Measurements from ENCODE around the gene HSBP1. TPM values are rescaled to one million over a fixed set of nuclear protein-coding genes. Genes with fewer than 3 reads are reported as not detected.

The HSBP1 gene
- total and polyA plus RNA-seq, 7 donors: 7.5 to 40.6 (median 16.9) TPM

- peak overlapping the region in 3 of 4 donors; percentile 72 to 97 (median 94) for H3K4me3 ChIP-seq
- H3K27ac ChIP-seq: peak overlapping the region in 2 of 4 donors; percentile 81 to 83
- intact Hi-C loops (cut with DNase I): loop anchor here (5.0 kb wide), 1 partner anchor 143 kb away; the partner anchor contains the start of gene OSGIN1
- H3K4me1 ChIP-seq: peaks cover 0 to 48% (median 42%) of the 10 kb centered on the region in 4 donors
- WGBS, 2 donors: 85 to 90% methylated on average over 13 of the region's 13 CpGs
- no peak for TF ChIP-seq CTCF (IDR thresholded peaks at IDR 0.05)
- TF ChIP-seq POLR2AphosphoS5 (IDR thresholded peaks at IDR 0.05): no peak
- no peak for TF ChIP-seq EP300 (IDR thresholded peaks at IDR 0.05)
- no peak for TF ChIP-seq POLR2A (IDR thresholded peaks at IDR 0.05)
- no peaks in the 10 kb centered on the region for H3K9me3 ChIP-seq
- no peak for DNase-seq
- peaks cover 0 to 20% (median 6%) of the 10 kb centered on the region in 4 donors for H3K36me3 ChIP-seq
- no peaks in the 10 kb centered on the region for H3K27me3 ChIP-seq
Observed at GRCh38 chr16:83809092-83809491, 1.3 kb downstream of the HSBP1 start.

DNA sequence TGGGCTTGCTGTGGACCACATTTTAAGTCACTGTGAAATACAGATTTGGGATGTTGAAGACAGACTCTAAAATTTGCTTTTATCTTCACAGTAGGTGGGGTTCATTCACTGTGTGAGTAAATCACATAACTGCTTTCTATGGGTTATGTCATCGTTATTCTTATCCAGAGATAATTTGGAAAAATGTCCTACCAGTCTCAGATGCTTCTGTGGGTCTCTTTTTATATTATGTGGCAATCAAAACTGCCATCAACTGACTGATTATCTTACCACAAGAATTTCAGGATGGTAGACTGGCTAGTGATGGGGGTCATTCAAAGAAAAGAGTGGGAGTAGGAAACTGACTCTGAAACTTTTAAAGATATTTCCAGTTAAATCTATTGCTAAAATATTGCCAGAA lies 3.1 kb downstream of the HSBP1 start:
- H3K4me3 ChIP-seq: no peak overlapping the region
- intact Hi-C loops (cut with DNase I): loop anchor here (5.0 kb wide), 1 partner anchor 86 kb away; the partner anchor contains the start of gene MLYCD
- H3K4me1 ChIP-seq: peaks cover 0 to 65% (median 53%) of the 10 kb centered on the region in 4 donors
- TF ChIP-seq POLR2AphosphoS5 (IDR thresholded peaks at IDR 0.05) (no peak), CTCF (IDR thresholded peaks at IDR 0.05) (no peak), POLR2A (IDR thresholded peaks at IDR 0.05) (no peak), EP300 (IDR thresholded peaks at IDR 0.05) (no peak)
- peaks cover 0 to 20% (median 6%) of the 10 kb centered on the region in 4 donors for H3K36me3 ChIP-seq
- no peak for DNase-seq
- no peaks in the 10 kb centered on the region for H3K27me3 ChIP-seq
- H3K9me3 ChIP-seq: no peaks in the 10 kb centered on the region
- 87 to 91% methylated on average over 1 of the region's 1 CpG for WGBS, 2 donors
- H3K27ac ChIP-seq: peak overlapping the region in 1 of 4 donors; percentile 47

GRCh38 chr16:83813823-83814658 lies 6.3 kb downstream of the HSBP1 start:
- Histone ChIP-seq H3K27ac (peak overlapping the region; percentile 55 to 75 (median 71)), H3K4me1 (peaks cover 0 to 72% (median 61%) of the 10 kb centered on the region in 4 donors), H3K4me3 (peak overlapping the region in 3 of 4 donors; percentile 4 to 19 (median 5)), H3K9me3 (no peaks in the 10 kb centered on the region), H3K36me3 (peaks cover 0 to 20% (median 6%) of the 10 kb centered on the region in 4 donors), H3K27me3 (no peaks in the 10 kb centered on the region)
- 13 to 46% methylated on average over 13 of the region's 13 CpGs for whole genome bisulfite sequencing, 2 donors
- peak in 3 of 4 donors; percentile 17 to 49 (median 46) for TF ChIP-seq POLR2AphosphoS5 (IDR thresholded peaks at IDR 0.05)
- no peak for TF ChIP-seq CTCF (IDR thresholded peaks at IDR 0.05)
- DNase-seq: no peak
- intact Hi-C loops (cut with DNase I): loop anchor here (5.0 kb wide), 1 partner anchor 83 kb away; the partner anchor contains the start of gene MLYCD

DNA sequence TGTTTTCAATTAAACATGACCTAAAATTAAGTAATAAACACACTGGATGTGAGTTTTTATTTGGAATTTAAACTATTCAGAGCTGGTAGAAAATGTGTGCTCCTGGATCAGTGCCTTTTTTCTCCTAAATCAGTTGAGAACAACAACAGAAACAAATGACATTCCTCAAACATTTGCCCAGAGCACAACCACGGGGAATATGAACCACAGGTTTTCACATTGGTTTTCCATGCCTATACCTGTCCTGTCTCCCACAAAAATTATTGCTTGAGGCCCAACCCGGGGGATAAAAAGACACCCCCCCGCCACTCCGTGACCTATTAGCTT lies 6.8 kb downstream of the HSBP1 start:
- no peak for DNase-seq
- H3K9me3 ChIP-seq: no peaks in the 10 kb centered on the region
- H3K4me1 ChIP-seq: peaks cover 0 to 73% (median 57%) of the 10 kb centered on the region in 4 donors
- H3K4me3 ChIP-seq: peak overlapping the region in 3 of 4 donors; percentile 4 to 19 (median 5)
- 67 to 74% methylated on average over 4 of the region's 4 CpGs for WGBS, 2 donors
- TF ChIP-seq CTCF (IDR thresholded peaks at IDR 0.05) (no peak), POLR2A (IDR thresholded peaks at IDR 0.05) (no peak), EP300 (IDR thresholded peaks at IDR 0.05) (no peak)
- peak overlapping the region; percentile 55 to 75 (median 71) for H3K27ac ChIP-seq
- peaks cover 0 to 20% (median 6%) of the 10 kb centered on the region in 4 donors for H3K36me3 ChIP-seq
- intact Hi-C loops (cut with DNase I): loop anchor here (5.0 kb wide), 1 partner anchor 83 kb away; the partner anchor contains the start of gene MLYCD
- H3K27me3 ChIP-seq: no peaks in the 10 kb centered on the region

Data from sigmoid colon (tissue), 7 donors.